GM12892 (cell line): Measurements from ENCODE around the gene SLC27A4.

Experiments used
- POLR2A ChIP-seq: IDR thresholded peaks from 2 replicates; pipeline ENCODE4 v1.6.1; 2011; ENCODE audit warnings: low read depth, low read length, control low read depth
- TAF1 ChIP-seq: IDR thresholded peaks from 2 replicates; pipeline ENCODE4 v1.6.1; 2011; ENCODE audit warnings: low read depth, mild to moderate bottlenecking, control low read depth, low read length, borderline replicate concordance

- TF ChIP-seq POLR2A (no peak), TAF1 (no peak)
These were observed 50.0 kb downstream of the SLC27A4 start for GRCh38 chr9:128390150-128390812.
